Stimulated activated CD8-positive, alpha-beta memory T cell treated with anti-CD3 and anti-CD28 coated beads, Interleukin-4, amount 100 ng/mL, for 24 hours (primary cell): ENCODE data around the gene STK11IP.

Experiments
- DNase-seq: peaks from one replicate; pipeline ENCODE4 v3.0.0-alpha.2; 2020; ENCODE audit warnings: low read depth

The STK11IP gene

DNA sequence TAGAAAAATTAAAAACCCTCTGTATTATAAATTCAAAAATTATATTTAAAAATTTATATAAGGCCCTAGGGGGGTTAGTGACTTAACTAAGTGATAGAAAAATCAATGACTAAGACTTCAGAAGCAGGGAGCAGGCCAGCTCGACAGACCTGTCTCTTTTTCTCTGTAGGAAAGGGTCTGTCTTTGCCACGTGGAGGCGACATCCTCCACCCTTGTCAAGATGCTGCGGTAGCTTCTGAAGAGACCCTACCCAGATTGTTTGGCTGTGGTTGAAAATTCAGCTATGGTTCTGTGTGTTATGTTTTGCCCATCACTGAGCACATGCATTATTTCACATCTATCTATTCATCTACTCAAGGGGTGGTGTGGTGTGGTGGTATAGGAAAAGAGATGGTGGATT lies 21.6 kb downstream of the STK11IP start:
- DNase-seq: no peak

DNA sequence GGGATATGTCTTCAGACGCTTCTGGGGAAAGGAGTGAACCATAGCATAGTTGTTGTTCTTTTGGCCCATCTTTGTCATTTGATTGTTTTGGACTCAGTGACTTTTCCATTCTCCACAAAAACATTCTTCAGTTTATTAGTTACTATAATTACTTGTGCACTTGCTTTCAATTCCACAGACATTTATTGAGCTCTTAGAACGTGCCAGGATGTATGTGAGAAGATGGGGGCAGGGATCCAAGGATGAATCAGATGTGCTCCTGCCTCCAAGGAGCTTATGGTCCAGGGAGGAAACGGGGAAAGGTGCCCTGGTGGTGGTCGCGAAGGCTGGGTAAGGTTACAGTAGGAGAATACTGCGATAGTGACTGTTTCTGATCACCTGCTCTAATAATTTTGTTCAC lies 22.9 kb downstream of the STK11IP start:
- no peak for DNase-seq

DNA sequence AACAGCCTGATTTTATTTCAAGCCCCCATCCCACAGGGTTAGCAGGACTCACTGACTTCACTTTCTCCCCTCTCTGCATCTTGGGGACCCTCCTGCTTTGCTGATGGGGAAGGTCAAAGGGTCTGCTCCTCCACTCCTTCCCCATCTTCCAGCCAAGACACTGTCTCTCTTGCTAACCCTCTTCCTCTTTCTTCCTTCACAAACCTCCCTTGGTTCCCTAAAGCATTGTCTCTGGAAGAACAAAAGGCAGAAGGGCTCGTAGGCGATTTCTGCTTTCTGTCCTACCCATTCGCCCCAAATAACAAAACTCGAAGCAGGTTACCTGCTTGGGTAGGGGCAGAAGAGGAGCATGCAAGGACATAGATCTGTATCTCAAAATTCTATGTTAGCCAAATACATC lies 24.3 kb downstream of the STK11IP start:
- DNase-seq: no peak

DNA sequence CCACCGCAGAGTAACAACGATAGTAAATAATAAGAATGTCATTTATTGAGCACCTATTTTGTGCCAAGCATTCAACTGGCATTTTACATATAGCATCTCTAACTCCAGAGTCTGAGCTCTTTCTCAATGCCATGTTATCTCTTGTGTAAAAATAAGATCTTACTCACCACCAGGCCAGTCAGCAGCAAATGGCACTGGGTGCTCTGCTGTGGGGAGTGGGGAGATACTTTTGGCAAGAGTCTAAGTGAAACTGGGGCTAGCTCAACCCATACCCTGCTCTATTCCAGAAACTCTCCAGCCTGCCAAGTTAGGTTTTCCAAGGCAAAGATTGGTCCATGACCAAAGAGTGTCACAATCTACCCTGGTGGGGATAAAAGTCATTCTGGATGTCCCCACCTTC lies 24.8 kb downstream of the STK11IP start:
- DNase-seq: no peak

DNA sequence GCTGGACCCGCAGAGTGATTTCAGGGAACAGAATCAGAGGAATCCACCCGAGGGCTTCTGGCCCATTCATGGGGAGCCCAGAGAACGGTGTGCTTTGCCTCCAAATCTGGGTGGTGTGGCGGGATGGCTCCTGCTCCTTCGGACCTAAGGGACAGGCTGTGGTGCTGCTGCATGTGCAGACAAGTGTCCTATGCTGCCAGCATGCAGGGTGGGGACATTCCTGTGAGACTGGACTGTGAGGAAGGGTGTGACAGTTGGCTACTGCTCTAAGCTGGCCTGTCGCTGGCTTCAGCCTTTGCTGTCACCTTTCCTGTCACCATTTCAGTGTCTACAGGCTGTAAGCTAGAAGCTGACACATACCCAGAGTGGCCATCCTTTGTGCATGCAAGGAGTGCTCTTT lies 26.9 kb downstream of the STK11IP start:
- DNase-seq: no peak

DNA sequence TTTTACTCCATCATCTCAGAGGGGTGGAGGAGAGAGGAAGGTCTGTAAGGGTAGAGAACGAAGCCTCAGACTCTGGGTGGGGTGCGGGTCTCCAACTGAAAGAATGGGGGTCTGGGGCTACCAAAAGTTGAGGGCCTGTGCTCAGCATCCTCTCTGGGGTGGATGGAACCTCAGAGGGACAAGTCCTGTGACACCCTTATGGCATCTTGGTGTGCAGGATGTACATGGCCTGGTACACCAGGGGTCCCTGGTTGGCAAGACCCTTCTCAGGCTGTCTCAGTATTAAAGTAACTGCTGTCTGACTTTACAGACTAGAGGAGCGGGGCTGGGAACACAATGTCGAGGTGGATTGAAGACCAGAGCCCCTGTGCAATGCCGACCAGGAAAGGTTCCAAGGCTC lies 27.5 kb downstream of the STK11IP start:
- DNase-seq: no peak

DNA sequence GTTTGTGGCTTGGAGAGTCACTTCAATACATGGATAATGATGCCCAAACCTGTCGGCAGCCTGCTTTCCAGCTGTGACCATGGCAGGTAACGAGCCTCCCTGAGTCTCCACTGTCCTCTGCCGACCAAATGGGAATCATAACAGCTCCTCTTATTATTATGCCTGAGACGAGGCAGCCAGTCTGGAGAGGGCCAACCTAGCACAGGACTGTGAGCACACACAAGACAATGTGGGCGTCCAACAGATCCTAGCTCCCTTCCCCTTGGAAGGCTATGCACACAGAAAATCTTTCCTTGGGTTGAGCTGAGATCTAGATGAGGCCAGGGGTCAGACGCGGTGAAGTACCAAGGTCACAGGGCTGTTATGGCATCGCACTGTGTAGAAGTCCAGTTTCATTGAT lies 28.9 kb downstream of the STK11IP start:
- no peak for DNase-seq

DNA sequence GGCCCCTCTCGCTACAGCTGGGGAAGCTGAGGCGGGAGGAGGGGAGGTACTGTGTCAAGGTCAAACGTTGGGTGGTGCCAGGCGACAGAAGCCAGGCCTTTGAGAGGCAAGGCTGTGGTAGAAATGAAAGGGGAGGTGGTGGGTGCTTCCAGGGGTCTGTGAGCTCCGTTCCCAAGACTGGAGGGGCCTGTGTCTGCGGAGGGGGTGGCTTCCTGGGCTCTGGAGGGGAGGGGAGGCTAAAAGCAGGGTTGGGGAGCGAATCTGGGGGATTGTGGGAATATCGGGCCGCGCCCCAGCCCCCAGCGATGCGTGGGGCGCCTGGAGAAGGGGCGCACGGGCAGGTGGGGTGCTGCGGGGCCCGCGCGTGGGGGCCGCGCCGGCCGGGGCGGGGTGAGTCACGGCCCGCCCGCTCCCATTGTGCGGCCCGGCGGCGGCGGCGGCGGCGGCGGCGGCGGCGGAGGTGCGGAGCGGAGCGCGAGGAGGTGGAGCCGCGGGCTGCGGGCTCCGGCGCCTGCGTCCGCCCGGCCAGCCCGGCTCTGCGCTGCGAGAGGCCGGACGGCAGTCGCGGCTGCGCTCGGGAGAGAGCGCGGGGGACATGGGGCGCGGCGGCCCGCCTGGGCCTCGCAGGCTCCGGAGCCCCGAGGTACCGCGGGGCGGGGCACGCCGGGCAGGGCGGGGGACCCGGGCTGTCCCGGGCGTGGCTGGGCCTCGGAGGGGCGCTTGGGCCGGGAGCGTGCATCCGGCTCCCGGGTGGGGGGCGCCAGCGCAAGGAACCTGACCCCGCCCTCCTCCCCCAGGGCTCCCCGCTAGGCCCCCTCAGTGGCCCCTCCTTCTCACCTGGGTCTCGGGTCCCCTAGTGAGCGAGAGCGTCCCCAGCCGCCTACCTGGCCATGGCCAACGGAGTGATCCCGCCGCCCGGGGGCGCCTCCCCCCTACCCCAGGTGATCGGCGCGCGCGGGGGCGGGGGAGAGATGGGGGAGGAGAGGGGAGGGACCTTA lies 29.7 kb downstream of the STK11IP start, which contains the start of gene SLC4A3:
SLC4A3 (plus strand) TSS at position 528 of the 998 bp plus-strand sequence; CDS start at position 891, 363 bp downstream.
- DNase-seq: no peak

DNA sequence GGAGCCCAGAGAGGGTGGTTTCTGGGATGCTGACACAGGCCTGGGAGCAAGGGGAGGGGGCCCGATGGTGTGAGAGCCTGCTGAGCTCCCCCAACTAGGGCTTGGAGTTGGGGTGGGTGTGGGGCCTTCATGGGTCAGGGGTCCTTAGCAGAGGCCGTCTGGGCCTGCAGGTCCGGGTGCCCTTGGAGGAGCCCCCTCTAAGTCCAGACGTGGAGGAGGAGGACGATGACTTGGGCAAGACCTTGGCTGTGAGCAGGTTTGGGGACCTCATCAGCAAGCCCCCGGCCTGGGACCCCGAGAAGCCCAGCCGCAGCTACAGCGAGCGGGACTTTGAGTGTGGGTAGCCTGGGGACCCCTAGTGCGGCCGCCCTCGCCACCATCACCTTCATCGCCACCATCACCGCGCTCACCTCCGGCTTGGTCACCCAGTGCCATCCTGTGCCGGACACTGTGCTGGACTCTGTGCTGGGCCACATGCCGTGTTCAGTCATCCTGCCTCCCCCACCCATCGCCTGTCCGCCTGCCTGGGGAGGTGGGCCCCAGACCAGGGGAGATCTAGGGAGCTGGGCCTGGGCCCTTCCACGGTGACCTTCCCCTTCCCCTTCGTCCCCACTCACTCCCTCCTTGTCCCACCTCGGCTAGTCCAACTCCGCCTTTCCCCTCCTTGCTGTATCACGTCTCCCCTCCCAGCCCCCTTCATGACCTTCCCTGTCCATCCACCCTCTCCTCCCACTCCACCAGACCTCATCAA lies 30.8 kb downstream of the STK11IP start:
- DNase-seq: no peak

DNA sequence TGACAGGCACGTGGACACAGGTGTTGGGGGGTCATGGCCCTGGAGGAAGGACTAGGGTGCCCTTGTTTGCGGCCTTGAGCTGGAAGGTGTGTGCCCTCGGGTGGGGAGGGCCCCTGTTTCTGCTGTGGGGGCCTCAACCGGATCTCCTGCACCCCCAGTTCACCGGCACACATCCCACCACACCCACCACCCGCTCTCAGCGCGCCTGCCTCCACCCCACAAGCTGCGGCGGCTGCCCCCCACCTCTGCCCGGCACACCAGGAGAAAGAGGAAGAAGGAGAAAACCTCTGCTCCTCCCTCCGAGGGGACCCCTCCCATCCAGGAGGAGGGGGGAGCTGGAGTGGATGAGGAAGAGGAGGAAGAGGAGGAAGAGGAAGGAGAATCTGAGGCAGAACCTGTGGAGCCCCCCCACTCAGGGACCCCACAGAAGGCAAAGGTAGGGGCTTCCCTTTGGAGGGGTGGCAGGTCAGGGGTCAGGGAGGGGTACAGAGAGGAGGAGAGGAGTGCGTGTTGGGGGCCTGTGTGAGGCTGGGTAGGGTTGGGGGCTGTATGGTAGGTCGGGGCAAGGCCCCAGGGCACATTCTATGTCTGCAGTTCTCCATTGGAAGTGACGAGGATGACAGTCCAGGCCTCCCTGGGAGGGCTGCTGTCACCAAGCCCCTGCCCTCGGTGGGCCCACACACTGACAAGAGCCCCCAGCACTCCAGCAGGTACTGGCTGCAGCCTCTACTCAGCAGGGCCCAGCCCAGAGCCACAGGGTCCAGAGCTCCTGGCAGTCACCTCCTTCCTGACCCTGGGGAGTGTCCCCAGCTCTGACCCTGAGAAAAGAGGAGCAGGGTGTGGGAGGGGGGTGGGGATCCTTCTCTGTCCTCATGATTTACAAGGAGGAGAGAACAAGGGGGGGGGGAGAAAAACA lies 31.6 kb downstream of the STK11IP start:
- DNase-seq: no peak

DNA sequence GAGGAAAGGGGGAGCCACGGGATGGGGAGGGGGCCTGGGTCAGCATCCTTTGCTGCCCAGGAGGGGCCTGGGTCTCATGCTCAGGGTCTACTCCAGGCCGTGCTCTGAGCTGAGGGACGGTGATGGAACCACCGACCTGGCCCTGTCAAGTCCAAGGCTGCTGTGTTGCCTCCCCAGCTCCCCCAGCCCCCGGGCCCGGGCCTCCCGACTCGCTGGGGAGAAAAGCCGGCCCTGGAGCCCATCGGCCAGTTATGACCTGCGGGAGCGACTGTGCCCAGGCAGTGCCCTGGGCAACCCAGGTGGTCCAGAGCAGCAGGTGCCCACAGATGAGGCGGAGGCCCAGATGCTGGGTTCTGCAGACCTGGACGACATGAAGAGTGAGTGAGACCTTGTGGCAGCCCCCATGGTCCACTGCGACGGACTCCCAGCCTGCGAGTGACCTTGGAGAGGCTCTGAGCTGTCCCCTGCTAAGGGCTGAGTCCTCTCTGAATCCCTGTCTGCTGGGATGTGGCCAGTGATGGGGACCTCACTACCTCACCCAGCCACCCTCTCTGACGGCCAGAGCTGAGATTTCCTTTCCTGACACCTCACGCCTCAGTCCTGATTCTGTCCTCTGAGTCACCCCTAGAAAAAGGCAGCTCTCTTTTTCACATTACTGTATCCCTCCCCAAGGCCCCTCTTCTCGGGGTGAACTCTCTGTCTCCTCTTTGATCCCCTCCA lies 32.5 kb downstream of the STK11IP start:
- no peak for DNase-seq

DNA sequence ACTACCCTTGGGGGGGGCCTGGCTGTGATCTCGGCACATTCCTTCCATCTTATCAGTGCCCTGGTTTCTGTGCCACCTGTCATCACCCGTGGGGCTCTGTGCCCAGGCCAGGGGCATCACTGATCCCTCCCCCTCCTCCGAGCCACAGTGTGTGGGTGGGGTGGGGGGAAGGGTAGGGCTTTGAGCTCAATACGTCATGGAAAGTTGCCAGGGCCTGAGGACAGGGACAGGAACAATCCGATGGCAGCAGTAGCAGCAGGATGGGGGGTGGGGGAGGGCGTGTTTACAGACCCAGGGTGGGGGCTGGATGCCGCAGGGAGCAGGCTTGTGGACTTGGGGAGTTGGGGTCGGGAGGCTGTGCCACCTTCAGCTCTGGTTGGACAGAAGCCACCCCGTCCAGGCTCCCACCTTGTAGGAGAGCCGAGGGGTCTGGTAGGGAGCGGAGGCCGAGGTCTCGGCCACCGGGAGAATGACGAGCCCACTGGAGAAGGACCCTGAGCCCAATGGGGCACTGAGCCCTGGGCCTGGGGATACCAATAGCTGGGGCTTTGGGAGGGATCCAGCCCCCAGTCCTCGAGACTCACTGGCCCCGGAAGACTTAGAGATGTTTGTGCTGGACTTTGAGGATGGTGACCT lies 33.2 kb downstream of the STK11IP start:
- no peak for DNase-seq

DNA sequence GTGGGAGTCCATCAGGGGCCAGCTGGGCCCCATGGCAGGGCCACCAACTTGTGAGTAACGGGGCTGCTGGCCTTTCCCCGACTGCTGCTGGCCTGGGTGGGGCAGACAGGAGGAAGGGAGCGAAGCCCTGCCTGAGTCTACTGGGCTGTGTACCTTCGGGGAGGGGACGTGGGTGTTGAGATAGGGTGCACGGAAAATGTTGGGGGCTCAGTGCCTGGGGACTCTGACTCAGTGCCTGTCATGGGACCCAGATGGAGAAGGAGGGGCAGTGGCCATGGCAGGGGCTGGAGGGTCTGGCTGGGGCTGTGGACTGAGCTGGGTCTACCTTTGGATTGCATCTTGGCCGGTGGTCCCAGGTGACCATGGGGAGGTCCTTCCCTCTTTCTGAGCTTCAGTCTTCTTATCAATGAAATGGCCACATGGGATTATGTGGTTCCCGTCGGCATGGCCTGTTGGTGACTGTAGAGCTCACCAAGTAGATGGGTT lies 33.8 kb downstream of the STK11IP start:
- DNase-seq: no peak

DNA sequence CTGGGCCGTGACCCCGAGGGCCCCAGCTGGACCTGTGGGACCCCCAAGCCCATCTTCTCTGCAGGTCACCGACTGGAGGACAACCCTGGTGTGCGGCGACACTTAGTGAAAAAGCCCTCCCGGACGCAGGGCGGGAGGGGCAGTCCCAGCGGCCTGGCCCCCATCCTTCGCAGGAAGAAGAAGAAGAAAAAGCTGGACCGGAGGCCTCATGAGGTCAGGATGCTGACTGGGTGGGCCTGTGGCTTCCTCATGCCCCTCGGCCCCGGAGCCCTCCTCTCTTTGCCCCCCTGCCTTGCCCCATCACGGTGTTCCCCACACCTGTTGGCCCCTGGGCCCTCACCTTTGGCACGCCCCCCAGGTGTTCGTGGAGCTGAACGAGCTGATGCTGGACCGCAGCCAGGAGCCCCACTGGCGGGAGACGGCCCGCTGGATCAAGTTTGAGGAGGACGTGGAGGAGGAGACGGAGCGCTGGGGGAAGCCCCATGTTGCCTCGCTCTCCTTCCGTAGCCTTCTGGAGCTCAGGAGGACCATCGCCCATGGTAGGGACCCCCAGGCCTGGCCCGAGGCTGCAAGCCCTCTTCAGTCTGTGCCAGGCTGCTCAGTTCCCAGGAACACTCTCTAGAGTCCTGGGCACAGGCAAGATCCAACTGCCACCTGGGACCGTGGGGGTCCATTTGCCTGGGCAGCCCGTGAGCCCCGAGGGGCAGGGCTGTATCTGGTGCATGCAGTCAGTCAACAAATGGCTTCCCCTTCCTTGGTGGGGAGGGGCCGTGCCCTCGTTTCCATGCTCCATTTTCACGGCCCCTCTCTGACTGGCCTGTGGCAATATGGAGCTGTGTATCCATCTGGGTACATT lies 34.5 kb downstream of the STK11IP start:
- no peak for DNase-seq

DNA sequence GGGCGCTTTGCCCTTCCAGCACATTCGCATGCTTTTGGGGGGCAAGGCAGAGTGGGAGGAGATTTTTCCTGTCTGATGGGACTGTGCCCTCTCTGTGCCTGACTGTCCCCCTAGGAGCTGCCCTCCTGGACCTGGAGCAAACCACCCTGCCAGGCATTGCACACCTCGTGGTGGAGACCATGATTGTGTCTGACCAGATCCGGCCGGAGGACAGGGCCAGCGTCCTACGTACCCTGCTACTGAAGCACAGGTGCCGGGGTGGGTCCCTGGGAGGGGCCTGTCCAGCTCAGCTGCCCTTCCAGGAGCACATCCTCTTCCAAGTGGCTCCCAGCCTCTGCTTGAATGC lies 35.1 kb downstream of the STK11IP start:
- DNase-seq: no peak

DNA sequence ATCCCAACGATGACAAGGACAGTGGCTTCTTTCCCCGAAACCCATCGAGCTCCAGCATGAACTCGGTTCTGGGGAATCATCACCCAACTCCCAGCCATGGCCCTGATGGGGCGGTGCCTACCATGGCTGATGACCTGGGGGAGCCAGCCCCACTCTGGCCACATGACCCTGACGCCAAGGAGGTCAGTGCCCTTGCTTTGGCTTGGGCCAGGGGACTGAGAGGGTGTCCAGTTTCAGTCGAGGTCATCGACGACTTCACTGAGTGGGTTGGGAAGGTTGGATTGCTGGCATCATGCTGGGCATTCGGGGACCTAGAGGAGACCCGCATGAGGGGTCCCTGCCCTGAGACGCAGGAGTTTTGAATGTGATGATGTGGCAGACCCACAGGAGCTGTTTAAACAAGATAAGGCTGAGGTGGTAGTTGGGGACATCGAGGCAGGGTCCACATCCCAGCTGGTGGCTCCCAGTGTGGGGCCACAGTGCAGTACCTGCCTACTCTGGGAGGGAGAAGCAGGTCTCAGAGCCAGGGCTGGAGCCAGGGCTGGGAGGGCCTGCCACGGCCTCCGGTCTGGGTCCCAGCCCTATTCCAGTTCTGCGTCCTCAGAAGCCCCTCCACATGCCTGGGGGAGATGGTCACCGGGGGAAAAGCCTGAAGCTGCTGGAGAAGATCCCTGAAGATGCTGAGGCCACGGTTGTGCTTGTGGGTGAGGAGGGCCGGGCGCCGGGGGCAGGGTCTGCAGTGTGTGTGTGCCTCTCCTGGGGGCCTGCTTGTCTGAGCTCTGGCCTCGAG lies 35.8 kb downstream of the STK11IP start:
- DNase-seq: no peak

DNA sequence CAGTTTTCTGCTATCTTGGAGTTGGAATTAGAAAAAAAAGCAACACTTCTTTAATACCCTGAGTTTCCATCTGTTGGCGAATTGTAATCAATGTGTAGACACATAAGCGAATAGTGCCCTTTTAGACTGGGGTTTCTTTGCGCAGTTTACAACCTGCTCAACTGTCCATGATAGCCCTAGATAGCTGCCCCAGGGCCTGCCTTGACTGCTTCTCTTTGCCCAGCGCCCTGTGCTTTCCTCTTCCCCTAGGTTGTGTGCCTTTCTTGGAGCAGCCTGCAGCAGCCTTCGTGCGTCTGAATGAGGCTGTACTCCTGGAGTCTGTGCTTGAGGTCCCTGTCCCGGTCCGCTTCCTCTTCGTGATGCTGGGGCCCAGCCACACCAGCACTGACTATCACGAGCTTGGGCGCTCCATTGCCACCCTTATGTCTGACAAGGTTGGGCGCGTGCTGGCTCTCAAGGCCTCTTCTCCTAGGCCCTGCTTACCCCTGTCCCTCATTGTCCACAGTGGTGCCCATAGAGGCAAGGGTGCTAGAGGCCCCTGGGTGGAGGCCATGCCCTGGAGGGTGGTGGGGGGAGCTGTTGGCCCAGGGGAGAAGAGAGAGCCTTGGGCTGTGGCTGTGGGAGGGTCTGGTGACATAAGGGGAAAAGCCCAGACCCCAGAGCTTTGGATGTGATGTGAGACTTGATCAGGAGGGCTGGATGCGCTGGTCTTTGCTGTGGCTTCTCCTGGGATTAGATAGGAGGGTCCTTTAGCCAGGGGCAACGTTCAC lies 36.7 kb downstream of the STK11IP start:
- DNase-seq: no peak
